ENCODE measurements around the gene UBA52. TPM values are rescaled to one million over a fixed set of nuclear protein-coding genes. Genes with fewer than 3 reads are reported as not detected.
A peak's percentile ranks its signal among the peaks of the same experiment; 100 is the strongest.

The UBA52 gene
- total RNA-seq, 1 experiment from 2014 or later, result 1,435 TPM

DNA sequence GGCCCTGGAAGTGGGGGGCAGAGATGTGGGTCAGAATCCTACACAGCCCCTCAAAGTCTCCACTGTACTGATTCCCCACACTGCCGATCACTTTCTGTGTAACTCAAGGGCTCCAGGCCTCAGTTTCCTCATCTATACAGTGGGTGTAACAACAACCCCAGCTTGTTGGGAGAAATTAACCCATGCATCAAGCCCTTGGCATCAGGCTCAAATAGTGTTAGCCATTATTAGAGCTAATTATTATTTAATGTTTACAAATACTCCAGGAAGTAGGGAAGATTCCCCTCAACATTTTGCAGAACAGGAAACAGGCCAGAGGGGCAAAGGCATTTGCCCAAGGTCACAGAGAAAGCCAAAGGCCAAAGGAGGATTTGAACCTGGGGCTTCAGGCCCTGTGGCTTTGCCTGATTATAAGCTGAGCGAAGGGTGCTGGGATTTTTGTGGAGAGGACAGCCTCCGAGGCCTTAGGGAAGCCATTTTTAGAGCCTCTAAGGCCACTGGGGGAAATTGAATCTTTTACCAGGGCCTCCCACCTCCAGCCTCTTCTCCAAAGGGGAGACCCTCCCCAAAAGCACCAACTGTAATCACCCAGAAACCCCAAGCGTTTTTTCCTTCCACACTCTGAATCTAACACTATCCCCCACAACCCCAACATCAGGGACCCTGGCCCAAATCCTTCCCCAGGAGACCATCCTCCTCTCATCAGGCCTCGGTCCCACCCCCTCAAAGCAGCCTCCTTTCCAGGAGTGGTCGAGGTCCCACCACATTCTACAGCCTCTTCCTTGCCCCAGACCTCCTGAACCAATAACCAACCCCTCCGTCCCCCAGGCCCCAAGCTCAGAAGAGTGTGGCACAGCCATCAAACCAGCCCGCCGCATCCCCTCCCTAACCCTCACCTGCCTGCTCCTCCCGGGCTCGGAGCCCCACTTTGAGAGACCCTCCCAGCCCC is 29.4 kb upstream of the UBA52 start:
- no peaks in the 10 kb centered on the region for H3K9me3 ChIP-seq
- DNase-seq, result no peak
- no peaks in the 10 kb centered on the region for H3K27me3 ChIP-seq
- H3K36me3 ChIP-seq, result peaks cover 36% of the 10 kb centered on the region
- H3K4me3 ChIP-seq, result peak overlapping the region; percentile 62

DNA sequence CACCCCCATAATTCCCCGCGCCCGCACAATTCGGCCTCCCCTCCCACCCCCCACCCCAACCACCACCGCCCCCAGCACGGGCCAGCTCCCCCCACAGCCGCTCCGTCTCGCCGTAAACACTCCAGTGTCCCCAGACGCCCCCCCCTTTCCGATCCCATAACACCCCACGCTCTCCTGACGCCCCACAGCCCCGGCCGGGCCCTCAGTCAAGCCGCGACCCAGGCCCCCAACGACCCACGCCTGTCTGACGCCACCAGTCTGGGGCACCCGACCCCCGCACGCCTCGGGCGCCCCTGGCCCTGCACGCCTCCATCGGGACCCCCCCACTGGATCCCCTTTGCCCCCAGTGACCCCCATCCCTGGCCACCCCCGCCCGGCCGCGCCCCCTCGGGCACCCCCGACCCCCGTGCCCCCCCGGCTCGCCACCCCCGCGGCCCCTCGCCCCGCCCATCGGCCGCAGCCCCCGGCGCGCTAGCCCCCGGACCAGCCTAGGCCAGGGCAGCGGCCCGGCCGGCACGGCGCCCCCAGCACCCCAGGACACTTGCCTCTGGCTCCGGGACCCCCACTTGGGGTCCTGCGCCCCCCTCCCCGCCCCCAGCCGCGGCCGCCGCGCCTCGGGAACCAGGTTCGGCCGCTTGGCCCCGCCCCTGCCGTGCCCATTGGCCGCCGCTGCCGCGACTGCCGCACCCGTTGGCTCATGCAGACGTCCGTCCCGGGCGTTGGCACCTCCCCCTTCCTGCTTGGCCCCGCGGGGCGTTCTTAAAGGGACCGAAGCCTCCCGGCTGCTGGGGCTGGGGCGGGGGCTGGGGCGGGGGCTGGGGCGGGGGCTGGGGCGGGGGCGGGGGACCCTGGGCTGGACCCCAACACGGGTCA is 28.5 kb upstream of the UBA52 start, which contains the start of gene FKBP8:
Gene FKBP8 (minus strand): TSS at position 633 of the 873 bp plus-strand sequence. CDS start 1,603 bp downstream, outside the sequence.
- Histone ChIP-seq H3K36me3 (peaks cover 26% of the 10 kb centered on the region), H3K27me3 (no peaks in the 10 kb centered on the region), H3K9me3 (no peaks in the 10 kb centered on the region), H3K4me3 (peak within 1 kb of the TSS; percentile 62)
- DNase-seq, result peak; percentile 93

GRCh38 chr19:18543814-18544475 is 27.7 kb upstream of the UBA52 start:
- peak overlapping the region; percentile 43 for H3K4me3 ChIP-seq
- H3K9me3 ChIP-seq, result no peaks in the 10 kb centered on the region
- peak; percentile 58 for DNase-seq
- no peaks in the 10 kb centered on the region for H3K27me3 ChIP-seq
- peaks cover 25% of the 10 kb centered on the region for H3K36me3 ChIP-seq

DNA sequence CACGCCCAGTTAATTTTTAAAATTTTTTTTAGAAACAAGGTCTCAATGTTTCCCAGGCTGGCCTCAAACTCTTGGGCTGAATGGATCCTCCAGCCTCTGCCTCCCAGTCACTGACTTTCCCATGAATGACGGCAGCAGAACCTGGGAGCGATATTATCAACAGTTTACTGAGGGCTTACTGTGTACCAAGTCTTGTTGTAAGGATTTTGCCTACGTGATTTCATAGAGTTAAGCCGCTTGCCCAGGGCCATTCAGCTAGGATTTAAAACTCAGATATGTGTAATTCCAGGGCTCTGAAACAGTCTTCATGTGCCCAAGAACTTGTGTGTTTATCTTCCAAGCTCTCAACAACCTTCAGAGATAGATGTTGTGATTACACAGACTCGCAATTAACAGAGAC is 20.0 kb upstream of the UBA52 start:
- DNase-seq, result no peak
- Histone ChIP-seq H3K36me3 (no peaks in the 10 kb centered on the region), H3K9me3 (no peaks in the 10 kb centered on the region), H3K4me3 (no peak overlapping the region), H3K27me3 (no peaks in the 10 kb centered on the region)

GRCh38 chr19:18557411-18558201 is 14.1 kb upstream of the UBA52 start, which contains the start of gene KXD1:
TSS of gene KXD1 (plus strand) at chr19:18557870. CDS start at chr19:18562057, 4,187 bp downstream.
- Histone ChIP-seq H3K36me3 (peaks cover 26% of the 10 kb centered on the region), H3K27me3 (no peaks in the 10 kb centered on the region), H3K9me3 (no peaks in the 10 kb centered on the region), H3K4me3 (peak within 1 kb of the TSS; percentile 74)
- DNase-seq, result peak; percentile 99

DNA sequence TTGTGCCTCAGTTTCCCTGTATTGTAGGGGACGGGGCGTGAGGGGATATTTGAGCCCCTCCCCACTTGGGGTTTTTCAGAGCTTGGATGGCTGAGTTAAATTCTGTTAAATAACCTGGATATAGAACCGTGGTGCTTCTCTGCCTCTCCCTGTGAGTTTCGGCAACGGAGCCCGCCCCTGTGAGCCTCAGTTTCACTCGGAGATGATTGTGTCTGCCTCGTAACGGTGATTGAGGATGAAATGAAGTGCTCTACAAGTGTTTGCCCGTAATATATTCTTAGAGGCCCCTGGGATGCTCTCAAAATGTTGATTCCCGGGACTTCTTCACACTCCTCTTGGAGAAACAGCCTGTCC is 13.5 kb upstream of the UBA52 start:
- Histone ChIP-seq H3K4me3 (peak overlapping the region; percentile 74), H3K9me3 (no peaks in the 10 kb centered on the region), H3K27me3 (no peaks in the 10 kb centered on the region), H3K36me3 (peaks cover 32% of the 10 kb centered on the region)
- no peak for DNase-seq

GRCh38 chr19:18558604-18559003 is 13.1 kb upstream of the UBA52 start:
- H3K27me3 ChIP-seq, result no peaks in the 10 kb centered on the region
- no peak for DNase-seq
- H3K4me3 ChIP-seq, result peak overlapping the region; percentile 74
- H3K36me3 ChIP-seq, result peaks cover 36% of the 10 kb centered on the region
- H3K9me3 ChIP-seq, result no peaks in the 10 kb centered on the region

GRCh38 chr19:18559685-18560084 is 12.0 kb upstream of the UBA52 start:
- DNase-seq, result no peak
- no peak overlapping the region; the same call in 1 of the 2 replicates for H3K4me3 ChIP-seq
- no peaks in the 10 kb centered on the region for H3K27me3 ChIP-seq
- peaks cover 47% of the 10 kb centered on the region for H3K36me3 ChIP-seq
- H3K9me3 ChIP-seq, result no peaks in the 10 kb centered on the region

- H3K4me3 ChIP-seq, result no peak overlapping the region
- H3K9me3 ChIP-seq, result no peaks in the 10 kb centered on the region
- peaks cover 63% of the 10 kb centered on the region for H3K36me3 ChIP-seq
- H3K27me3 ChIP-seq, result no peaks in the 10 kb centered on the region
- no peak for DNase-seq
Observed at GRCh38 chr19:18562086-18562485, 9.6 kb upstream of the UBA52 start.

GRCh38 chr19:18566953-18567352 is 4.7 kb upstream of the UBA52 start:
- H3K9me3 ChIP-seq, result no peaks in the 10 kb centered on the region
- H3K27me3 ChIP-seq, result no peaks in the 10 kb centered on the region
- DNase-seq, result no peak
- H3K4me3 ChIP-seq, result no peak overlapping the region
- peaks cover 63% of the 10 kb centered on the region for H3K36me3 ChIP-seq

- no peak for DNase-seq
- Histone ChIP-seq H3K9me3 (no peaks in the 10 kb centered on the region), H3K36me3 (peaks cover 65% of the 10 kb centered on the region), H3K4me3 (no peak overlapping the region), H3K27me3 (no peaks in the 10 kb centered on the region)
Observed at GRCh38 chr19:18568367-18568766, 3.3 kb upstream of the UBA52 start.

DNA sequence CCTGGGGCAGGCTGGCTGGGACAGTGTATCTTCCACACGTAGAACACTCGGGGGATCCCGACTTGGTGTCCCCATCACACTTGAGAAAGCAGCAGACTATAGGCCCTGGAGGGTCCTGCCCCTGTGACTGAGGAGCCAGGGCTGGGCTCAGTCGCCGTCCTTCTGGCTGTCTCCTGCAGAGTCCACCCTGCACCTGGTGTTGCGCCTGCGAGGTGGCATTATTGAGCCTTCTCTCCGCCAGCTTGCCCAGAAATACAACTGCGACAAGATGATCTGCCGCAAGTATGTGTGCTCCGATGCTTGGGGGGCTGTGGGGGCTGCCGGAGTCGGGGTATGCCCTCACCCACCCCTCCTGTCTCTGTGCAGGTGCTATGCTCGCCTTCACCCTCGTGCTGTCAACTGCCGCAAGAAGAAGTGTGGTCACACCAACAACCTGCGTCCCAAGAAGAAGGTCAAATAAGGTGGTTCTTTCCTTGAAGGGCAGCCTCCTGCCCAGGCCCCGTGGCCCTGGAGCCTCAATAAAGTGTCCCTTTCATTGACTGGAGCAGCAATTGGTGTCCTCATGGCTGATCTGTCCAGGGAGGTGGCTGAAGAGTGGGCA is 3.1 kb downstream of the UBA52 start:
- DNase-seq, result no peak
- Histone ChIP-seq H3K9me3 (no peaks in the 10 kb centered on the region), H3K27me3 (no peaks in the 10 kb centered on the region), H3K36me3 (peaks cover 63% of the 10 kb centered on the region), H3K4me3 (no peak overlapping the region)

DNA sequence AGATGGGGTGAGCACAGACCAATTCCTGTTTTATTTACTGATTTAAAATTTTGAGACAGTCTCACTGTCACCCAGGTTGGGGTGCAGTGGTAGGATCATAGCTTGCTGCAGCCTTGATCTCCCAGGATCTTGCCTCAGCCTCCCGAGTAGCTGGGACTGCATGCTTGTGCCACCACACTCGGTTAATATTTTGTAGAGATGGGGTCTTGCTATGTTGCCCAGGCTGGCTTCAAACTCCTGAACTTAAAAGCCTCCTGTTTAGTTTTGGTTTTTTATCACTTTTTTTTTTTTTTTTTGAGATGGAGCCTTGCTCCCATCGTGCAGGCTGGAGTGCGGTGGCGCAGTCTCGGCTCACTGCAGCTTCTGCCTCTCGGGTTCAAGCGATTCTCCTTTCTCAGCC is 4.7 kb downstream of the UBA52 start:
- no peak for DNase-seq
- no peaks in the 10 kb centered on the region for H3K27me3 ChIP-seq
- no peak overlapping the region for H3K4me3 ChIP-seq
- H3K36me3 ChIP-seq, result peaks cover 63% of the 10 kb centered on the region
- no peaks in the 10 kb centered on the region for H3K9me3 ChIP-seq

GRCh38 chr19:18577365-18577914 is 5.8 kb downstream of the UBA52 start:
- peaks cover 56% of the 10 kb centered on the region for H3K36me3 ChIP-seq
- H3K9me3 ChIP-seq, result no peaks in the 10 kb centered on the region
- no peaks in the 10 kb centered on the region for H3K27me3 ChIP-seq
- no peak for DNase-seq
- no peak overlapping the region for H3K4me3 ChIP-seq

DNA sequence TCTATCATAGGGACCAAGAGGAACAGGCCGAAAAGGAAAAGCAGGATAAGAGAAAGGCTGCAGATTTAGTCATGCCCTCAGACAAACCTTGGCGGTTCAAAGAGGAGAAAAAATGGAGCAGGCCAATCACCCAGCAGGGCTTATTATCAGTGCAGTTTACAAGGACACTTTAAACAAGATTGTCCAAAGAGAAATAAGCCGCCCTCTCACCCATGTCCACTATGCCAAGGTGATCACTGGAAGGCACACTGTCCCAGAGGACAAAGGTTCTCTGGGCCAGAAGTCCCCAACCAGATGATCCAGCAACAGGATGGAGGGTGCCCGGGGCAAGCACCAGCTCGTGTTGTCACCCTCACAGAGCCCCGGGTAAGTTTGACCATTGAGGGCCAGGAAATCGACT is 8.7 kb downstream of the UBA52 start:
- Histone ChIP-seq H3K4me3 (no peak overlapping the region), H3K36me3 (peaks cover 27% of the 10 kb centered on the region), H3K27me3 (no peaks in the 10 kb centered on the region), H3K9me3 (no peaks in the 10 kb centered on the region)
- DNase-seq, result no peak

All from MG63 (cell line).